Stimulated activated memory B cell treated with anti-CD40 and anti-IgM and Interleukin-4, amounts not matched to agents 10 μg/mL and 1 μg/mL and 100 μg/mL, for 72 hours (primary cell): ENCODE results near the gene PTPN20.

Experiments used
- ATAC-seq: fragments of 150-1000 bp; cut with Tn5 transposase; 2 replicates; pipeline ENCODE4 v1.10.0; 2021
- H3K27ac Mint-ChIP-seq: one replicate; pipeline ENCODE4 v1.8.0; 2022; ENCODE audit warnings: mild to moderate bottlenecking, mixed read lengths
- H3K27me3 Mint-ChIP-seq: one replicate; pipeline ENCODE4 v1.8.0; 2022; ENCODE audit warnings: mixed read lengths
- H3K36me3 Mint-ChIP-seq: one replicate; pipeline ENCODE4 v1.8.0; 2022; ENCODE audit warnings: mixed read lengths
- H3K4me1 Mint-ChIP-seq: one replicate; pipeline ENCODE4 v1.8.0; 2022; ENCODE audit warnings: mixed read lengths
- H3K4me3 Mint-ChIP-seq: one replicate; pipeline ENCODE4 v1.8.0; 2022; ENCODE audit warnings: mild to moderate bottlenecking, moderate library complexity, mixed read lengths
- H3K9me3 Mint-ChIP-seq: one replicate; pipeline ENCODE4 v1.8.0; 2022; ENCODE audit warnings: mixed read lengths

PTPN20 gene

GRCh38 chr10:47034441-47035051 is 123.3 kb downstream of the PTPN20 start:
- no peaks in the 10 kb centered on the region for H3K9me3 Mint-ChIP-seq
- no peak for ATAC-seq
- H3K27ac Mint-ChIP-seq: no peak overlapping the region
- H3K4me3 Mint-ChIP-seq: no peak overlapping the region
- H3K27me3 Mint-ChIP-seq: peaks cover 20% of the 10 kb centered on the region
- H3K4me1 Mint-ChIP-seq: no peaks in the 10 kb centered on the region
- H3K36me3 Mint-ChIP-seq: no peaks in the 10 kb centered on the region

- ATAC-seq: no peak
- Mint-ChIP-seq H3K4me1 (no peaks in the 10 kb centered on the region), H3K36me3 (no peaks in the 10 kb centered on the region), H3K4me3 (no peak overlapping the region), H3K27me3 (peaks cover 20% of the 10 kb centered on the region), H3K27ac (no peak overlapping the region), H3K9me3 (no peaks in the 10 kb centered on the region)
These were observed 124.1 kb downstream of the PTPN20 start for GRCh38 chr10:47035171-47035818.

GRCh38 chr10:47035819-47036337 is 124.7 kb downstream of the PTPN20 start:
- Mint-ChIP-seq H3K27me3 (peaks cover 20% of the 10 kb centered on the region), H3K27ac (no peak overlapping the region), H3K4me3 (no peak overlapping the region), H3K4me1 (no peaks in the 10 kb centered on the region), H3K36me3 (no peaks in the 10 kb centered on the region), H3K9me3 (no peaks in the 10 kb centered on the region)
- ATAC-seq: no peak

GRCh38 chr10:47036771-47037170 is 125.5 kb downstream of the PTPN20 start:
- H3K4me1 Mint-ChIP-seq: no peaks in the 10 kb centered on the region
- no peaks in the 10 kb centered on the region for H3K36me3 Mint-ChIP-seq
- H3K27me3 Mint-ChIP-seq: peaks cover 11% of the 10 kb centered on the region
- no peak overlapping the region for H3K27ac Mint-ChIP-seq
- no peaks in the 10 kb centered on the region for H3K9me3 Mint-ChIP-seq
- H3K4me3 Mint-ChIP-seq: no peak overlapping the region
- ATAC-seq: no peak

- Mint-ChIP-seq H3K36me3 (no peaks in the 10 kb centered on the region), H3K4me1 (no peaks in the 10 kb centered on the region), H3K27ac (no peak overlapping the region), H3K27me3 (peaks cover 11% of the 10 kb centered on the region), H3K9me3 (no peaks in the 10 kb centered on the region), H3K4me3 (no peak overlapping the region)
- ATAC-seq: no peak
These were observed 126.6 kb downstream of the PTPN20 start for GRCh38 chr10:47037654-47038425.

- Mint-ChIP-seq H3K36me3 (no peaks in the 10 kb centered on the region), H3K9me3 (no peaks in the 10 kb centered on the region), H3K4me3 (no peak overlapping the region), H3K27ac (no peak overlapping the region), H3K27me3 (peaks cover 2% of the 10 kb centered on the region), H3K4me1 (no peaks in the 10 kb centered on the region)
- ATAC-seq: no peak
These were observed 127.8 kb downstream of the PTPN20 start for GRCh38 chr10:47038881-47039561.

GRCh38 chr10:47039562-47039913 is 128.3 kb downstream of the PTPN20 start:
- H3K36me3 Mint-ChIP-seq: no peaks in the 10 kb centered on the region
- no peaks in the 10 kb centered on the region for H3K9me3 Mint-ChIP-seq
- no peak overlapping the region for H3K4me3 Mint-ChIP-seq
- ATAC-seq: no peak
- no peak overlapping the region for H3K27ac Mint-ChIP-seq
- no peaks in the 10 kb centered on the region for H3K27me3 Mint-ChIP-seq
- no peaks in the 10 kb centered on the region for H3K4me1 Mint-ChIP-seq

GRCh38 chr10:47040041-47040491 is 128.8 kb downstream of the PTPN20 start:
- Mint-ChIP-seq H3K9me3 (no peaks in the 10 kb centered on the region), H3K4me1 (no peaks in the 10 kb centered on the region), H3K27ac (no peak overlapping the region), H3K36me3 (no peaks in the 10 kb centered on the region), H3K27me3 (no peaks in the 10 kb centered on the region), H3K4me3 (no peak overlapping the region)
- ATAC-seq: no peak

- Mint-ChIP-seq H3K36me3 (no peaks in the 10 kb centered on the region), H3K9me3 (no peaks in the 10 kb centered on the region), H3K4me3 (no peak overlapping the region), H3K27ac (no peak overlapping the region), H3K4me1 (no peaks in the 10 kb centered on the region), H3K27me3 (no peaks in the 10 kb centered on the region)
- no peak for ATAC-seq
These were observed 129.5 kb downstream of the PTPN20 start for GRCh38 chr10:47040681-47041080.

- no peak for ATAC-seq
- Mint-ChIP-seq H3K27me3 (no peaks in the 10 kb centered on the region), H3K9me3 (no peaks in the 10 kb centered on the region), H3K36me3 (no peaks in the 10 kb centered on the region), H3K4me3 (no peak overlapping the region), H3K4me1 (no peaks in the 10 kb centered on the region), H3K27ac (no peak overlapping the region)
These were observed 130.4 kb downstream of the PTPN20 start for GRCh38 chr10:47041396-47042198.

- Mint-ChIP-seq H3K27me3 (no peaks in the 10 kb centered on the region), H3K9me3 (no peaks in the 10 kb centered on the region), H3K36me3 (no peaks in the 10 kb centered on the region), H3K4me3 (no peak overlapping the region), H3K27ac (no peak overlapping the region), H3K4me1 (no peaks in the 10 kb centered on the region)
- ATAC-seq: no peak
These were observed 130.9 kb downstream of the PTPN20 start for GRCh38 chr10:47042199-47042473.

GRCh38 chr10:47042780-47043750 is 131.8 kb downstream of the PTPN20 start:
- ATAC-seq: no peak
- no peaks in the 10 kb centered on the region for H3K9me3 Mint-ChIP-seq
- H3K36me3 Mint-ChIP-seq: no peaks in the 10 kb centered on the region
- H3K27ac Mint-ChIP-seq: no peak overlapping the region
- no peak overlapping the region for H3K4me3 Mint-ChIP-seq
- H3K27me3 Mint-ChIP-seq: no peaks in the 10 kb centered on the region
- H3K4me1 Mint-ChIP-seq: no peaks in the 10 kb centered on the region

GRCh38 chr10:47043928-47044538 is 132.8 kb downstream of the PTPN20 start:
- Mint-ChIP-seq H3K9me3 (no peaks in the 10 kb centered on the region), H3K4me1 (no peaks in the 10 kb centered on the region), H3K27me3 (no peaks in the 10 kb centered on the region), H3K27ac (no peak overlapping the region), H3K36me3 (no peaks in the 10 kb centered on the region), H3K4me3 (no peak overlapping the region)
- no peak for ATAC-seq

GRCh38 chr10:47044741-47045140 is 133.5 kb downstream of the PTPN20 start:
- Mint-ChIP-seq H3K27ac (no peak overlapping the region), H3K4me3 (no peak overlapping the region), H3K36me3 (no peaks in the 10 kb centered on the region), H3K9me3 (no peaks in the 10 kb centered on the region), H3K4me1 (no peaks in the 10 kb centered on the region), H3K27me3 (no peaks in the 10 kb centered on the region)
- no peak for ATAC-seq
